Osteocyte (in vitro differentiated cells): ENCODE results near the gene ATP5ME. TPM values are rescaled to one million over a fixed set of nuclear protein-coding genes. Genes with fewer than 3 reads are reported as not detected.
"Not testable (repeated sequence)": the region's sequence is repeated elsewhere in the genome, so short reads cannot be mapped to it uniquely, and the experiment has no call there.

ENCODE experiments used
- DNase-seq: peaks from one replicate; pipeline ENCODE4 v3.0.0; 2021; ENCODE audit warnings: mixed read lengths; ENCODE audit not compliant: unreplicated experiment; ENCODE audit errors: extremely low spot score
- H3K27ac Mint-ChIP-seq: one replicate; pipeline ENCODE4 v1.8.0; 2021; ENCODE audit warnings: mild to moderate bottlenecking, mixed read lengths; ENCODE audit not compliant: unreplicated experiment
- H3K27me3 Mint-ChIP-seq: one replicate; pipeline ENCODE4 v1.8.0; 2021; ENCODE audit warnings: mixed read lengths; ENCODE audit not compliant: unreplicated experiment
- H3K36me3 Mint-ChIP-seq: one replicate; pipeline ENCODE4 v1.8.0; 2021; ENCODE audit warnings: mixed read lengths; ENCODE audit not compliant: unreplicated experiment
- H3K4me1 Mint-ChIP-seq: one replicate; pipeline ENCODE4 v1.8.0; 2021; ENCODE audit warnings: mixed read lengths; ENCODE audit not compliant: unreplicated experiment
- H3K4me3 Mint-ChIP-seq: one replicate; pipeline ENCODE4 v1.8.0; 2021; ENCODE audit warnings: mild to moderate bottlenecking, moderate library complexity, mixed read lengths; ENCODE audit not compliant: unreplicated experiment
- H3K9me3 Mint-ChIP-seq: one replicate; pipeline ENCODE4 v1.8.0; 2021; ENCODE audit warnings: mixed read lengths; ENCODE audit not compliant: unreplicated experiment
- CTCF ChIP-seq: fragments of 200-600 bp; sonication (generic); IDR thresholded peaks from 2 replicates; pipeline ENCODE4 v1.5.0; 2021; ENCODE audit warnings: antibody characterized with exemption, mild to moderate bottlenecking, moderate library complexity
- total RNA-seq: library from RNA; stranded (reverse); gene quantifications from 2 replicates; pipeline ENCODE4 v1.2.1, GENCODE V29; 2021

ATP5ME gene
- total RNA-seq, 1 donor from 2014 or later = 271 TPM

DNA sequence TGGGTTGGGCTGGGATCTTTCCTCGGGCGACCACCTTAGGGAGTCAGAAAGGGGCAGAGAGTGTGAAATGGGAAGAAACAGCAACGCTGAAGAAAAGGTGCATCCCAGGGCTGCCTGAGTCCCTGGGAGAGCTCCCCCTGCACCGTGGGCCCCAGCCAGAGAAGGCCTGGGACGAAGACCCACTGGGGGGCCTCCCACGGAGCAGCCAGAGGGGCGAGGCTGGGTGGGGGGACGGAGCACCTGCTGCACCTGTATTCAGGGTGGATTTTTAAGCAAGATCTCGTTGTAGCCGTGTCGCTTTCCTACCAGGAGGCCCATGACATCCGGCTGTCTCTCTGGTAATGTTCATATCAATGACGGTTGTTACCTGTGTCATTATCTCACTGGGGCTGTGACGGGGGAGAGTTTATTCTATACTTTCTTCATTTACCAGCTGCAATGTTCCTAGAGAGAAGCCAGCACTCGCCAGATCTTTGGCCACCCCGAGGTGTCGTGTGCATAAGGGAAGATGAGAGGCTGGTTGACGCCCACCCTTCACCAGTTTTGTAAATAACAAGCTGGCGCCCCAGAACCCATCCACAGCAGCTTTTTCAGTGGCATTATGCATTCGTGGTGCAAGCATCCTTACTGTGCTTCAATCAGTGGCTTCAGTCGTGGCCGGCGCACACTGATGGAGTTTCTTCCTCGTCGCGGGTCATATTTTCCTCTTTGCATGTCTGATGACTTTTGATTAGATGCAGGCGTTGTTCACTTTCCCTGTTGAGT lies 25.9 kb upstream of the ATP5ME start:
- no peak for DNase-seq
- Mint-ChIP-seq H3K4me1 (no peaks in the 10 kb centered on the region), H3K4me3 (no peak overlapping the region), H3K9me3 (no peaks in the 10 kb centered on the region), H3K27ac (no peak overlapping the region), H3K27me3 (peaks cover 13% of the 10 kb centered on the region), H3K36me3 (no peaks in the 10 kb centered on the region)
- TF ChIP-seq CTCF = no peak

DNA sequence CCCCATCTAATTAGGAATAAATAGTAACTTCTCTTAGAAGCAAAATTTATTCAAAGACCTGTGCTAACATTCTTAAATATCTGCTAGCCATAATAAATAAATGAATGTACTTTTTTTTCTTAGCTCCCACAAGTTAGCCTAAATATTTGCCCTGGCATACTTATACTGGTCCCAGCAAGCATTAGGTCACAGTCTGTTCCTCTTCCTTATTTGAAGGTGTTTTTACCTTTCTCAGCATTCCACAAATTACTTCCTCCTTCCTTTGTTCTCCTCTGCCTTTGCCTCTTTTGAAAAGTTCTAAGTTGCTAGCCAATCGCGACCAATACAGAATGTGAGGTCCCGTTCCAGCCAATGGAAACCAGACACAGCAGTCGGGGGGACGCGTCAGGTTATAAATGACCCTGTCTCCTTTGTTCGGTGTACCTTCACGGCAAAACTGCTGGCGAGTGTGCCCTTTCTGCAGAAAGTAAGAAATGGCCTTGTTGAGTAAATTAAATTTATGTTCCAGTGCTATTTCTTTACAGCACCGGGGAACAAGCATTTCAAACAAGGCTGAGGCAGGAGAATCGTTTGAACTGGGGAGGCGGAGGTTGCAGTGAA lies 20.4 kb upstream of the ATP5ME start:
- H3K27ac Mint-ChIP-seq, H3K4me1 Mint-ChIP-seq, H3K9me3 Mint-ChIP-seq, H3K36me3 Mint-ChIP-seq, H3K4me3 Mint-ChIP-seq, DNase-seq: not testable (repeated sequence)
- peaks cover 13% of the 10 kb centered on the region for H3K27me3 Mint-ChIP-seq

DNA sequence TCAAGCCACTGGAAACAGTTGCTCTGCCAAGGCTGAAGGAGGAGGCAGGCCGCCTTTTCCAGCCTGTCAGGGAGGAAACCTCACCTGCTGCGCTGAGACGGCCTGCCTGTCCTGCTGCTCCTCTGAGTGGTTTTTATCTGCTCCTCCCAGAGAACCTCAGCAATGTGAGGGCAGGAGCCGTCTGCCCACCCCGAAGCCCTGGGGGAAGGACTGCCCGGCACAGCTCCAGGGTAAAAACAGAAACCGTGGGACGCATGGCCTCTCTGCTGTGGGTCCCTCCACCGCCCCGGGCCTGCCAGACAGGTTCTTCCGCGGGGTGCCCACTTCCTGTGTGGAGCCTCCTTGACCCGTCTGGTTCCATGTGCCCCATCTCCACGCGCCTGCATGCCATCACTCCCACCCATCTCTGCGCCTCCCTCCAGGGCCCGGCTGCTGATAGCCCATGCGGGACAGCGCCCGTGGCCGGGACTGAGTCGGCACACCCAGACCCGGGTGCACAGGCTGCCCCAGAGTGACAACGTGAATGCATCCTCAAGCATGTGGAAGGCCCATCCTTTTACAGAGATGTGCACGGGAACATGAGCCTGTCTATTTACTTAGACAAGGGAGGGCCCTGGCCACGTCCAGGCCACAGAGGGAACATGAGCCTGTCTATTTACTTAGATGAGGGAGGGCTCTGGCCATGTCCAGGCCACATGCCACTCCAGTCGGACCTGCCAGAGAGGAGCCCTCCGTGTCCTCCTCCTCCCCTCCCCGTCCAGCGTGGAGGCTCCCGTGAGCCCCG lies 18.9 kb upstream of the ATP5ME start:
- H3K9me3 Mint-ChIP-seq = no peaks in the 10 kb centered on the region
- H3K4me3 Mint-ChIP-seq = no peak overlapping the region
- no peak for TF ChIP-seq CTCF
- peaks cover 1% of the 10 kb centered on the region for H3K4me1 Mint-ChIP-seq
- peaks cover 13% of the 10 kb centered on the region for H3K27me3 Mint-ChIP-seq
- H3K27ac Mint-ChIP-seq = no peak overlapping the region
- DNase-seq = no peak
- H3K36me3 Mint-ChIP-seq = no peaks in the 10 kb centered on the region

DNA sequence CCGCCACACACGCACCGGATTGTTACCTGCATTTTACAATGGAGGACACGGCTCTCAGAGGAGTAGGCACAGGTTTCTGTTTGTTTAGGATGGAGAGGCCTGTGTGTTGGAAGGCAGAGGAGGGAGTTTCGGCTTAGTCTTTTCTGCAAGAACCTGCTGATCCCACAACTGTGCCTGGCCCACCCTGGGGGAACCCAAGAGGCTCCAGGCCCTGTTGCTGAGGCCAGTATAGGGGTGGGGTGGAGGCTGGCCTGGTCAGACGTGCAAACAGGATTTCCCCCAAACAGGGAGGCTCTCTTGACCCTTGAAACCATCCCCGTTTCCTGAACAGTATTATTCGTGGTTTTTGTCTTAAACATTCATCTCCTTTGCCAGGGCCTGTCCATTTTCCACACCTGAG lies 15.6 kb upstream of the ATP5ME start:
- DNase-seq = no peak
- H3K9me3 Mint-ChIP-seq = no peaks in the 10 kb centered on the region
- H3K4me1 Mint-ChIP-seq = peaks cover 11% of the 10 kb centered on the region
- no peaks in the 10 kb centered on the region for H3K36me3 Mint-ChIP-seq
- peaks cover 5% of the 10 kb centered on the region for H3K27me3 Mint-ChIP-seq
- no peak overlapping the region for H3K27ac Mint-ChIP-seq
- TF ChIP-seq CTCF = no peak
- H3K4me3 Mint-ChIP-seq = no peak overlapping the region

DNA sequence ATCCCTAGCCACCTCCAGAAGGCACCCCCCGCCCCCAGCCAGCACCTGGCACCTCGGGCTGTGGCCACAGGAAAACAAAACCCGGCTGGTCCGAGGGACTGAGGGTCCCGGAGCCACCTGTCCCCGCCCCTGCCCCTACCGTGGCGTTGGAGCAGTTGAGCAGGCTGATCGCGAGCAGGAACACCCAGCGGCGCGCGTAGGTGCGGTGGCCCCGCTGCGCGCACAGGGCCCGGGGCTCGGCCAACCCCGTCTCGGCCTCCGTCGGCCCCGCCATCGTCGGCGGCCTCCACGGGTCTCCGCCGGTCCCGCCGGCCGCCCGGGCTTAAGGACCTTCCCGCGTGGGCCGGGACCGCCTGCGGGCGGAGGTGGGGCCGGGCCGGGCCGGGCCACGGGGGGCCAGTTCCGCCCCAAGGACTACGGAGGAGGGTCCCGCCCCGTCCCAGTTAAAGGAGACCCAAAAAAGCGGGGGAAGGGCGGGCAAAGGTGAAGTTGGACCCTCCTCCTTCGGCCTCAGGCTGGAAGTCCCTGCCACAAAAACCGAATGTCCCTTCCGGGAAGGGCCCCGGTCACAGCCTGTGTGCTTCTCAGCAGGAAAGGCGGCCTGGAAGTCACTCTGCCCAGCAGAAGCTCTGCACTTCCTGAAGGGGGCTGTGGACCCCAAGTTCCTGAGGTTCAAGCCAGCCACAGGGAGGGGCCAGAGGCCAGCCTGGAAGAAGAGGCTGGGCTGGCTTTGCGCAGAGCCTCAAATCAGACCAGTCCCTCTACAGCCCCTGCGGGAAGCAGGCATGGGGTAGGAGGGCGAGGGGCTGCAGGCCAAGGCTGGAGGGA lies 15.0 kb upstream of the ATP5ME start, which contains the start of gene SLC49A3:
Gene SLC49A3 (minus strand): TSS at position 298 of the 828 bp plus-strand sequence. CDS start 24 bp downstream, at position 274.
- no peaks in the 10 kb centered on the region for H3K9me3 Mint-ChIP-seq
- no peaks in the 10 kb centered on the region for H3K36me3 Mint-ChIP-seq
- H3K4me1 Mint-ChIP-seq = peaks cover 11% of the 10 kb centered on the region
- no peak within 1 kb of the TSS for H3K27ac Mint-ChIP-seq
- no peak for TF ChIP-seq CTCF
- H3K27me3 Mint-ChIP-seq = no peaks in the 10 kb centered on the region
- H3K4me3 Mint-ChIP-seq = no peak within 1 kb of the TSS
- no peak for DNase-seq
